ENCODE measurements around the gene RPA1. TPM values are rescaled to one million over a fixed set of nuclear protein-coding genes. Genes with fewer than 3 reads are reported as not detected.

Gene RPA1
- total RNA-seq, 3 donors from 2014 or later, result 52.3 to 77.4 (median 75.5) TPM

DNA sequence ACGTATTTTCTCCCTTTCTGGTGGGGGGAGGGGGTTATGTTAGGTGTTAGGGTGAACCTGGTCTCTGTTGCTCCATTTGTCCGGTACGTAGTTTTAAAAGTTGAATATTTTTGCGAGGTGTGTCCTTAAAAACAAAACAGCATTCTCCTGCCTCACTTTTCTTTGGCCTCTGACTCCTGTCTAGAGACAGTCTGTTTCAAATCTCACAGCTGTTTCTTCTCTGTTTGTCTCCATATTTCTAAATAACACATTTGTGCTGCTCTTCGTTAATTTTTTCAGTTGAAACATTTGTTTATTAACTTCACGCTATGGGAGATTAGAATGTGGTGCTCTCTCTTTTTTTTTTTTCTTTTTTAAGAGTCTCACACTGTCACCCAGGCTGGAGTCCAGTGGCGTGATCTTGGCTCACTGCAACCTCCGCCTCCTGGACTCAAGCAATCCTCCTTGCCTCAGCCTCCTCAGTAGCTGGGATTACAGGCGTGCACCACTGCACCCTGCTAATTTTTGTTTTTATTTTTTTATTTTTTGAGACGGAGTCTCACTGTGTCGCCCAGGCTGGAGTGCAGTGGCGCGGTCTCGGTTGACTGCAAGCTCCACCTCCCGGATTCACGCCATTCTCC, 31.7 kb downstream of the RPA1 start:
- no peak for DNase-seq

DNA sequence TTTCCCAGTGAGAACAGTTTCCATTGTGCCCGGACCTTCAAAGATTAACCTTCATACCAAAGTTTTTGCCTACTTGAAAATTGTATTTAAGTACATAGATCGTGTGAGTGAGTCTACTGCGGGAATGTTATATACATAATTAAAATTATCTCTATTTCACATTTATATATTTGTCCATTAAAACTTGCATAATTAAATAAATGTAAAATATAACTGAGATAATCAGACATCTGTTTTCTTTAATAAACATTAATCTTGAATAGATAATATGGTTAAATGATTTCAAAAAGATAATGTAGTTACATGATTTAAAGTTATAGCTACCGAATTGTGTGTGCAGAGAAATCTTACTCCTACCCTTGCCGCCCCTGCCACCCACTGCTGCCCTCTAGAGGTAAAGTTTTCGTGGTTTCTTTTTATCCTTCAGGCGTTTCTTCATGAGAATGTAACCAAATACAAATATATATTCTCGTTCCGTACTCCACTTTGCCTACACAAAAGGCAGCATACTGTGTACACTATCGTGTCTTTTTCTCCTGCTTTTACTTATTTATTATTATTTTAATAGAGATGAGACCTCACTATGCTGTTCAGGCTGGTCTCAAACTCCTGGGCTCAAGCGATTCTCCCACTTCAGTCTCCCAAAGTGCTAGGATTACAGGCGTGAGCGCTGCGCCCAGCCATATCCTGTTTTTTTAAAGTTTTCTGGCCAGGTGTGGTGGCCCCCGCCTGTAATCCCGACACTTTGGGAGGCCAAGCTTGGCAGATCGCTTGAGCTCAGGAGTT, 35.6 kb downstream of the RPA1 start:
- Histone ChIP-seq H3K4me3 (no peak overlapping the region), H3K9me3 (no peaks in the 10 kb centered on the region), H3K4me1 (ENCODE audit: low read depth) (no peaks in the 10 kb centered on the region), H3K36me3 (ENCODE audit: low read depth) (no peaks in the 10 kb centered on the region)
- TF ChIP-seq, protein P1, sequence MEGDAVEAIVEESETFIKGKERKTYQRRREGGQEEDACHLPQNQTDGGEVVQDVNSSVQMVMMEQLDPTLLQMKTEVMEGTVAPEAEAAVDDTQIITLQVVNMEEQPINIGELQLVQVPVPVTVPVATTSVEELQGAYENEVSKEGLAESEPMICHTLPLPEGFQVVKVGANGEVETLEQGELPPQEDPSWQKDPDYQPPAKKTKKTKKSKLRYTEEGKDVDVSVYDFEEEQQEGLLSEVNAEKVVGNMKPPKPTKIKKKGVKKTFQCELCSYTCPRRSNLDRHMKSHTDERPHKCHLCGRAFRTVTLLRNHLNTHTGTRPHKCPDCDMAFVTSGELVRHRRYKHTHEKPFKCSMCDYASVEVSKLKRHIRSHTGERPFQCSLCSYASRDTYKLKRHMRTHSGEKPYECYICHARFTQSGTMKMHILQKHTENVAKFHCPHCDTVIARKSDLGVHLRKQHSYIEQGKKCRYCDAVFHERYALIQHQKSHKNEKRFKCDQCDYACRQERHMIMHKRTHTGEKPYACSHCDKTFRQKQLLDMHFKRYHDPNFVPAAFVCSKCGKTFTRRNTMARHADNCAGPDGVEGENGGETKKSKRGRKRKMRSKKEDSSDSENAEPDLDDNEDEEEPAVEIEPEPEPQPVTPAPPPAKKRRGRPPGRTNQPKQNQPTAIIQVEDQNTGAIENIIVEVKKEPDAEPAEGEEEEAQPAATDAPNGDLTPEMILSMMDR (IDR thresholded peaks at IDR 0.05), result peak; percentile 36
- peak; percentile 75 for ATAC-seq
- intact Hi-C loops (cut with DNase I, micrococcal nuclease), result loop anchor here in 1 of 2 donors (10.0 kb wide), 1 partner anchor 201 kb away; no protein-coding TSS in a partner anchor
- DNase-seq, result peak in 2 of 3 donors; percentile 41 to 76

More for the DNA sequence above, 31.7 kb downstream of the RPA1 start:
- TF ChIP-seq, protein P1 (IDR thresholded peaks at IDR 0.05), result no peak
- Histone ChIP-seq H3K4me1 (ENCODE audit: low read depth) (no peaks in the 10 kb centered on the region), H3K36me3 (ENCODE audit: low read depth) (no peaks in the 10 kb centered on the region), H3K9me3 (no peaks in the 10 kb centered on the region), H3K4me3 (no peak overlapping the region)
- no peak for ATAC-seq
- intact Hi-C loops (cut with DNase I, micrococcal nuclease), result loop anchor here in 1 of 2 donors (10.0 kb wide), 1 partner anchor 197 kb away; no protein-coding TSS in a partner anchor

DNA sequence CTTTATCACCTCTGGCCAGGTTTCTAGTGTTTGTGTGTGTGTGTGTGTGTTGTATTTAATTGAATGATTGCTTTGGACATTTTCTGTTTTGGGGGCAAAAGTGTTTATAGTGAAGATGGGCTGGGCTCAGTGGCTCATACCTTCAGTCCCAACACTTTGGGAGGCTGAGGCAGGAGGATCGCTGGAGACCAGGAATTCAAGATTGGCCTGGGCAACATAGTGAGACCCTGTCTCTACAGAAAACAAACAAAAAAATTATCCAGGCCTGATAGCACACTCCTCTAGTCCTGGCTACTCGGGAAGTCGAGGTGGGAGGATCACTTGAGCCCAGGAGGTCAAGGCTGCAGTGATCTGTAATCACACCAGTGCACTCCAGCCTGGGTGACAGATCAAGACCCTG, 37.5 kb downstream of the RPA1 start:
- no peaks in the 10 kb centered on the region for H3K9me3 ChIP-seq
- intact Hi-C loops (cut with DNase I, micrococcal nuclease), result loop anchor here in 1 of 2 donors (10.0 kb wide), 1 partner anchor 203 kb away; no protein-coding TSS in a partner anchor
- ATAC-seq, result no peak
- H3K4me1 ChIP-seq (ENCODE audit: low read depth), result no peaks in the 10 kb centered on the region
- no peaks in the 10 kb centered on the region for H3K36me3 ChIP-seq (ENCODE audit: low read depth)
- TF ChIP-seq, protein P1 (IDR thresholded peaks at IDR 0.05), result no peak
- DNase-seq, result no peak
- no peak overlapping the region for H3K4me3 ChIP-seq

DNA sequence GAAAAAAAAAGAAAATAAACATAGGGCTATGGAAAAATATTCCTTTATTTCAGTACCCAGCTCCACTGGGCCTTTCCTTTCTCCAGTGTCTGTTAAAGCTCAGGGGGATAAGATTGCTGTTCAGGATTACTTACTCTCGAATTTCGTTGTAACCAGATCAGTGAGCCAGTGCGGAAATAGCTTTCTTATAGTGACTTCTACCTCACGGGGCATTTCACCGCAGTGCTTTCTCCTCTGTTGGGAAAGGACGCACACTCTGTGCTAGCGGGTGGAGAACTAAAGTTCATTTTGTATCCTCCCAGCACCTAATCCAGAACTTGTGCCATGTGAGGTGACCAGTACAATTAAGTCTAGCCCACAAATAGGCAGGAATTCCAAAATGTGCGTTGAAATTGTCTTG, 38.3 kb downstream of the RPA1 start:
- no peak for DNase-seq
- intact Hi-C loops (cut with DNase I, micrococcal nuclease), result loop anchor here in 1 of 2 donors (10.0 kb wide), 1 partner anchor 203 kb away; no protein-coding TSS in a partner anchor
- no peaks in the 10 kb centered on the region for H3K4me1 ChIP-seq (ENCODE audit: low read depth)
- no peak overlapping the region for H3K4me3 ChIP-seq
- ATAC-seq, result no peak
- H3K9me3 ChIP-seq, result no peaks in the 10 kb centered on the region
- H3K36me3 ChIP-seq (ENCODE audit: low read depth), result no peaks in the 10 kb centered on the region
- TF ChIP-seq, protein P1 (IDR thresholded peaks at IDR 0.05), result no peak

- TF ChIP-seq, protein P1 (IDR thresholded peaks at IDR 0.05), result no peak
- DNase-seq (no peak), ATAC-seq (peak; percentile 45)
- Histone ChIP-seq H3K9me3 (no peaks in the 10 kb centered on the region), H3K4me3 (no peak overlapping the region), H3K4me1 (ENCODE audit: low read depth) (no peaks in the 10 kb centered on the region), H3K36me3 (ENCODE audit: low read depth) (no peaks in the 10 kb centered on the region)
- intact Hi-C loops (cut with DNase I, micrococcal nuclease), result no loop called here
Measured at GRCh38 chr17:1870592-1870991, 40.8 kb downstream of the RPA1 start.
